ENCODE results near the gene BACE1-AS. TPM values are rescaled to one million over a fixed set of nuclear protein-coding genes. Genes with fewer than 3 reads are reported as not detected.

Gene BACE1-AS
- total RNA-seq = 10 to 100 TPM in 5 of 7 donors, 1 to 10 TPM in 2; 5.1 to 20.3 (median 14.2) TPM
- polyA plus RNA-seq = 10 to 100 TPM in 1 of 2 donors, 1 to 10 TPM in 1; 8.0 to 12.7 TPM
- long read RNA-seq, donor 1, partial matches to known transcripts = 0 of 4 reads
- long read RNA-seq, donor 1, other reads (novel, unspliced or antisense) = 4 of 4 reads
- long read RNA-seq, donor 2, transcript BACE1-AS-202 (1 exons, 774 nt) = major isoform, 14 of 14 reads
- long read RNA-seq, donor 2, partial matches to known transcripts = 0 of 14 reads
- long read RNA-seq, donor 2, other reads (novel, unspliced or antisense) = 0 of 14 reads
- long read RNA-seq, donor 3, partial matches to known transcripts = 0 of 4 reads
- long read RNA-seq, donor 3, other reads (novel, unspliced or antisense) = 0 of 4 reads

DNA sequence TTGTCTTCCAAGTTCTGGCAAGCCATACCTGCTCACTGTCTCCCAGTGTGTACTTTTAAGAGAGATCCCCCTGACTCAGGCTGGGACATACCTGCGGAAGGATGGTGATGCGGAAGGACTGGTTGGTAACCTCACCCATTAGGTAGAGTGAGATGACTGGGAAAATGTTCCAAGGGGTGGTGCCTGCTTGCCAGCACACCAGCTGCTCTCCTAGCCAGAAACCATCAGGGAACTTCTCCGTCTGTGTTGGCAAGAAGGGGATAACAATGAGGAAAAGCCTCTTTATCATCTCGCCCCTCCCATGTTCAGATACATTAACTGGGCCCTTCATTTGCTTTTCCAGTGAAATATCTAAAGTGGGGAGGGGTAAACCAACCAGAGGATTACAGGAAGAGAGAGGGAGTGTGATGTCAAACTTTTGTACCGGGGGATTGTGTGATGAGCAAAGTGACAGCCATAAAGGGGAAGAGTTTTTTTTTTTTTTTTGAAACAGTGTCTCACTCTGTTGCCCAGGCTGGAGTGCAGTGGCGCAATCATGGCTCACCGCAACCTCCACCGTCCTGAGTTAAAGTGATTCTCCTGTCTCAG is at the start of gene BACE1-AS:
BACE1-AS (plus strand) TSS at position 538 of the 588 bp plus-strand sequence.
- intact Hi-C loops (cut with DNase I) = no loop called here
- 88 to 91% (median 89%) methylated on average over 8 of the region's 8 CpGs for WGBS, 3 donors
- Histone ChIP-seq H3K9me3 (no peaks in the 10 kb centered on the region), H3K4me1 (ENCODE audit: insufficient read depth) (no peaks in the 10 kb centered on the region), H3K27ac (no peak within 1 kb of the TSS), H3K27me3 (no peaks in the 10 kb centered on the region), H3K4me3 (no peak within 1 kb of the TSS), H3K36me3 (no peaks in the 10 kb centered on the region)
- DNase-seq = no peak
- TF ChIP-seq EP300 (IDR thresholded peaks at IDR 0.05) = no peak
- TF ChIP-seq POLR2A (IDR thresholded peaks at IDR 0.05) = no peak
- TF ChIP-seq, protein P1, sequence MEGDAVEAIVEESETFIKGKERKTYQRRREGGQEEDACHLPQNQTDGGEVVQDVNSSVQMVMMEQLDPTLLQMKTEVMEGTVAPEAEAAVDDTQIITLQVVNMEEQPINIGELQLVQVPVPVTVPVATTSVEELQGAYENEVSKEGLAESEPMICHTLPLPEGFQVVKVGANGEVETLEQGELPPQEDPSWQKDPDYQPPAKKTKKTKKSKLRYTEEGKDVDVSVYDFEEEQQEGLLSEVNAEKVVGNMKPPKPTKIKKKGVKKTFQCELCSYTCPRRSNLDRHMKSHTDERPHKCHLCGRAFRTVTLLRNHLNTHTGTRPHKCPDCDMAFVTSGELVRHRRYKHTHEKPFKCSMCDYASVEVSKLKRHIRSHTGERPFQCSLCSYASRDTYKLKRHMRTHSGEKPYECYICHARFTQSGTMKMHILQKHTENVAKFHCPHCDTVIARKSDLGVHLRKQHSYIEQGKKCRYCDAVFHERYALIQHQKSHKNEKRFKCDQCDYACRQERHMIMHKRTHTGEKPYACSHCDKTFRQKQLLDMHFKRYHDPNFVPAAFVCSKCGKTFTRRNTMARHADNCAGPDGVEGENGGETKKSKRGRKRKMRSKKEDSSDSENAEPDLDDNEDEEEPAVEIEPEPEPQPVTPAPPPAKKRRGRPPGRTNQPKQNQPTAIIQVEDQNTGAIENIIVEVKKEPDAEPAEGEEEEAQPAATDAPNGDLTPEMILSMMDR (IDR thresholded peaks at IDR 0.05) = no peak

DNA sequence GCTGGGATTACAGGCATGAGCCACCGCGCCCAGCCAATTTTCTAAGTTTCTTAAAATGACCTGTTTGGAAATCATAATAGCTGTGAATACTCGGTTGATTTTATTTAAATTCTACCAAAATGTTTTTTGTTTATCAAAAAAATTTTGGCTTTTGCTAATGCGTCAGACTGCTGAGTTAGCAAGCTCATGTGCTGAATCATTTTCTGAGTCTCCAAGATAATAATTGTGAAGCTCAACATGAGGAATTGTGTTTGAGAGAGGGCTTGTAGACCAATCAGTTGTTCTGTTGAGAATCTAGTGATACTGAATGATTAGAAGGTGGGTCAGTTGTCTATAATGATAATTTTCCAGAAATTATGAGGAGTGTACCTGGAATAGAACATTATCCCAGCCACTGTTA is 42.8 kb upstream of the BACE1-AS start:
- H3K4me1 ChIP-seq (ENCODE audit: insufficient read depth) = no peaks in the 10 kb centered on the region
- WGBS, 3 donors = 30 to 70% (median 37%) methylated on average over 4 of the region's 4 CpGs
- no peaks in the 10 kb centered on the region for H3K36me3 ChIP-seq
- no peaks in the 10 kb centered on the region for H3K9me3 ChIP-seq
- H3K27ac ChIP-seq = no peak overlapping the region
- TF ChIP-seq, protein P1 (IDR thresholded peaks at IDR 0.05) = no peak
- no peak for TF ChIP-seq POLR2A (IDR thresholded peaks at IDR 0.05)
- no peak for TF ChIP-seq EP300 (IDR thresholded peaks at IDR 0.05)
- no peaks in the 10 kb centered on the region for H3K27me3 ChIP-seq
- H3K4me3 ChIP-seq = no peak overlapping the region
- intact Hi-C loops (cut with DNase I) = no loop called here
- no peak for DNase-seq

DNA sequence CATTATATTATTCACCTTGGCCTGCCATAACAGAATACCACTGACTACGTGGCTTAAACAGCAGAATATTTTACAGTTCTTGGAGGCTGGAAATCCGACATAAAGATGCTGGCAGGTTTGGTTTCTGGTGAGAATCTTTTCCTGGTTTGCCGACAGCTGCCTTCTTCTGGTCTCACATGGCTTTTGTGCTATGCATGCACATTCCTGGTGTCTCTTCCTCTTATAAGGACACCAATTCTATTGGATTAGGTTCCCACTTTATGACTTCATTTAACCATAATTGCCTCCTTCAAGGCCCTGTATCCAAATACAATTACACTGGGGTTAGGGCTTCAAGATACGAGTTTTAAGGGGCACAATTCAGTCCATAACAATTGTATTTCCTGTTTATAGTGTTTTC is 41.6 kb upstream of the BACE1-AS start:
- WGBS, 3 donors = 87 to 91% (median 91%) methylated on average over 4 of the region's 4 CpGs
- Histone ChIP-seq H3K36me3 (no peaks in the 10 kb centered on the region), H3K27ac (no peak overlapping the region), H3K4me3 (no peak overlapping the region), H3K27me3 (no peaks in the 10 kb centered on the region), H3K9me3 (no peaks in the 10 kb centered on the region), H3K4me1 (ENCODE audit: insufficient read depth) (no peaks in the 10 kb centered on the region)
- no peak for TF ChIP-seq EP300 (IDR thresholded peaks at IDR 0.05)
- TF ChIP-seq, protein P1 (IDR thresholded peaks at IDR 0.05) = no peak
- TF ChIP-seq POLR2A (IDR thresholded peaks at IDR 0.05) = no peak
- intact Hi-C loops (cut with DNase I) = no loop called here
- no peak for DNase-seq

DNA sequence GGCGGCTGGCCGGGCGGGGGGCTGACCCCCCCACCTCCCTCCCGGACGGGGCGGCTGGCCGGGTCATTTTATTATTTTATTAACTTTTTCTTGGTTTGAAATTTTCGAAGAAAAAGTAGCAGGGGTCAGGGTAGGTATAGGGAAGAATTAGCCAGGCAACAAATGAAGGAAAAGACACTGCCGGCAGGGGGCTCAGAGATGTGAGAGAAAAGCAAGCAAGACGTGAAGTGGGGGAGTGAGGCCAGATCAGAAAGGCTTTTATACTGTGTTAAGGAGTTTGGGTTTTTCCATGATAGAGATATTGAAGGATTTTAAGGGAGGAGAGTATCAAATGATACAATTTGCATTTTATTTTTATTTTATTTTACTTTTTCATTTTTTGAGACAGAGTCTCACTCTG is 39.6 kb upstream of the BACE1-AS start:
- no peaks in the 10 kb centered on the region for H3K4me1 ChIP-seq (ENCODE audit: insufficient read depth)
- DNase-seq = no peak
- H3K27me3 ChIP-seq = no peaks in the 10 kb centered on the region
- H3K4me3 ChIP-seq = no peak overlapping the region
- 78 to 87% (median 87%) methylated on average over 9 to 10 of the region's 10 CpGs for WGBS, 3 donors
- H3K36me3 ChIP-seq = no peaks in the 10 kb centered on the region
- H3K9me3 ChIP-seq = no peaks in the 10 kb centered on the region
- intact Hi-C loops (cut with DNase I) = no loop called here
- no peak for TF ChIP-seq EP300 (IDR thresholded peaks at IDR 0.05)
- TF ChIP-seq, protein P1 (IDR thresholded peaks at IDR 0.05) = no peak
- no peak for TF ChIP-seq POLR2A (IDR thresholded peaks at IDR 0.05)
- no peak overlapping the region for H3K27ac ChIP-seq

Data from ovary (tissue), 10 donors.